ENCODE measurements around the gene NPAS3. TPM values are rescaled to one million over a fixed set of nuclear protein-coding genes. Genes with fewer than 3 reads are reported as not detected.

NPAS3 gene
- total and polyA plus RNA-seq, 2 of the 13 experiments (the other 11 are each of a cell fraction or from before 2014, with no cell fraction given): not detected

GRCh38 chr14:33420051-33420627, 481.5 kb downstream of the NPAS3 start (continued):
- no peak for TF ChIP-seq DZIP1 (CRISPR knock-in tag; IDR thresholded peaks at IDR 0.05)

- intact Hi-C loops (cut with micrococcal nuclease; ENCODE audit: unreplicated experiment): no loop called here
- ATAC-seq: no peak
- Histone ChIP-seq H3K4me1 (ENCODE audit: insufficient read depth, low read length) (no peaks in the 10 kb centered on the region), H3K4me3 (replicated peaks in 1 of 3; ENCODE audit: insufficient read depth in 1 of 3, low read depth in 2 of 3, low read length in 3 of 3) (no peak overlapping the region), H3K9me3 (ENCODE audit: low read length) (no peaks in the 10 kb centered on the region), H3K79me2 (ENCODE audit: insufficient read depth, low read length) (no peaks in the 10 kb centered on the region), H3K27me3 (ENCODE audit: control insufficient read depth in 1 of 2, insufficient read depth in 2 of 2, low read length in 2 of 2) (no peaks in the 10 kb centered on the region), H4K20me1 (ENCODE audit: insufficient read depth, low read length) (no peaks in the 10 kb centered on the region), H2AFZ (ENCODE audit: low read length) (no peak overlapping the region), H3K36me3 (replicated peaks in 1 of 2; ENCODE audit: control insufficient read depth in 1 of 2, insufficient read depth in 2 of 2, low read length in 2 of 2) (no peaks in the 10 kb centered on the region), H3K9ac (ENCODE audit: insufficient read depth, low read depth, low read length) (no peak overlapping the region), H3K4me2 (ENCODE audit: low read depth, low read length) (no peak overlapping the region), H3K27ac (ENCODE audit: extremely low read length, insufficient read depth, low read length) (no peak overlapping the region)
- TF ChIP-seq ZBTB21 (CRISPR knock-in tag; IDR thresholded peaks at IDR 0.05): no peak
- peak; percentile 67; the same call in 1 of the 2 replicates for TF ChIP-seq MAFF (IDR thresholded peaks at IDR 0.05; ENCODE audit: low read depth, low read length)
- peak; percentile 73 to 77 for TF ChIP-seq MAFK (conservative IDR thresholded peaks at IDR 0.05 in 1 of 2, IDR thresholded peaks at IDR 0.05 in 1 of 2; ENCODE audit: low read length in 2 of 2)
- no peak for TF ChIP-seq ZNF883 (CRISPR knock-in tag; IDR thresholded peaks at IDR 0.05; ENCODE audit: not compliant biosample characterization)
- no peak for TF ChIP-seq ZHX2 (IDR thresholded peaks at IDR 0.05; ENCODE audit: low read depth)
- TF ChIP-seq ZHX2 (CRISPR knock-in tag; IDR thresholded peaks at IDR 0.05; ENCODE audit: borderline replicate concordance): no peak
- no peak for TF ChIP-seq ZNF644 (CRISPR knock-in tag; IDR thresholded peaks at IDR 0.05; ENCODE audit: low read depth)
- TF ChIP-seq TBP (CRISPR knock-in tag; IDR thresholded peaks at IDR 0.05): no peak
- TF ChIP-seq ERF (CRISPR knock-in tag; IDR thresholded peaks at IDR 0.05): no peak
- under 1% methylated on average over 7 of the region's 7 CpGs for WGBS (ENCODE audit: low lambda C conversion rate)
- FAIRE-seq: no peak
- no TSS peak for BruUV-seq (replicated peaks)
- no peak for DNase-seq (ENCODE audit: low spot score)
- in situ Hi-C loops (cut with HindIII; ENCODE audit: extremely low pct_ligation_motif_present, low pct_unique_long_range_greater_than_20kb): loop anchor here (5.0 kb wide), 1 partner anchor 853 kb away; no protein-coding TSS in a partner anchor
- ChIA-PET POLR2A (no interaction called here), CTCF (ENCODE audit: low intra/inter-chr PET ratio, low total read pairs) (no interaction called here)
Measured at GRCh38 chr14:33430414-33431035, 491.8 kb downstream of the NPAS3 start.

Measured in HepG2 (cell line).